IMR-90 (cell line): ENCODE measurements around the gene PTPN13. TPM values are rescaled to one million over a fixed set of nuclear protein-coding genes. Genes with fewer than 3 reads are reported as not detected.

Experiments used
- ATAC-seq: fragments of 200-7000 bp; cut with Tn5 transposase; 2 replicates; pipeline ENCODE4 v1.9.1; 2020; ENCODE audit warnings: low read depth, mild to moderate bottlenecking, moderate library complexity
- BruUV-seq: library from RNA; stranded (reverse); fragments of 400-500 nt; replicated peaks from 2 replicates; lab custom pipeline; 2021; lab: Mats Ljungman, UMichigan
- CTCF ChIA-PET: fragments of 300-600 bp; formaldehyde crosslinking; extraction: SDS; loops from one replicate; lab custom pipeline; 2021; ENCODE audit warnings: antibody characterized with exemption; lab: Yijun Ruan, JAX
- POLR2A ChIA-PET: fragments of 300-600 bp; sonication (Branson Sonifier 250); formaldehyde crosslinking; loops from one replicate; lab custom pipeline; 2022; ENCODE audit warnings: antibody characterized with exemption; ENCODE audit not compliant: unreplicated experiment; lab: Charles Lee
- DNase-seq: peaks from one replicate; pipeline ENCODE4 v3.0.0; 2013
- H2AFZ ChIP-seq: replicated peaks from 2 replicates; pipeline ENCODE3; 2013; ENCODE audit warnings: low read length, mild to moderate bottlenecking; ENCODE audit not compliant: poor library complexity
- H2AK5ac ChIP-seq: 2 replicates; pipeline ENCODE4 v1.6.1; 2013; ENCODE audit warnings: low read depth, low read length, inconsistent platforms
- H2AK9ac ChIP-seq: replicated peaks from 2 replicates; pipeline ENCODE3; 2013; ENCODE audit warnings: mild to moderate bottlenecking, low read depth, low read length, moderate library complexity; ENCODE audit not compliant: poor library complexity
- H2BK120ac ChIP-seq: 2 replicates; pipeline ENCODE4 v1.6.1; 2013; ENCODE audit warnings: low read depth, low read length, inconsistent platforms
- H2BK15ac ChIP-seq: 3 replicates; pipeline ENCODE4 v1.6.1; 2013; ENCODE audit warnings: low read depth, low read length, inconsistent platforms
- H2BK20ac ChIP-seq: 2 replicates; pipeline ENCODE4 v1.6.1; 2013; ENCODE audit warnings: low read depth, mild to moderate bottlenecking, inconsistent platforms, low read length, moderate library complexity
- H2BK5ac ChIP-seq: 2 replicates; pipeline ENCODE4 v1.6.1; 2013; ENCODE audit warnings: mild to moderate bottlenecking, low read depth, low read length, inconsistent platforms; ENCODE audit not compliant: poor library complexity, severe bottlenecking
- H3K14ac ChIP-seq: replicated peaks from 2 replicates; pipeline ENCODE4 v1.6.1; 2013; ENCODE audit warnings: low read depth, low read length, inconsistent platforms
- H3K18ac ChIP-seq: 2 replicates; pipeline ENCODE4 v1.6.1; 2013; ENCODE audit warnings: low read depth, low read length, control low read depth
- H3K23ac ChIP-seq: 2 replicates; pipeline ENCODE4 v1.6.1; 2013; ENCODE audit warnings: low read depth, low read length, inconsistent platforms
- H3K27ac ChIP-seq: 2 replicates; pipeline ENCODE4 v1.5.1; 2013; ENCODE audit warnings: mild to moderate bottlenecking, control low read depth, low read length; ENCODE audit not compliant: insufficient read depth
- H3K27me3 ChIP-seq: 2 replicates; pipeline ENCODE4 v1.6.1; 2013; ENCODE audit warnings: low read length; ENCODE audit not compliant: control insufficient read depth, insufficient read depth
- H3K36me3 ChIP-seq: 2 replicates; pipeline ENCODE4 v1.6.1; 2013; ENCODE audit warnings: low read length, mixed read lengths; ENCODE audit not compliant: control insufficient read depth, insufficient read depth
- H3K4ac ChIP-seq: 2 replicates; pipeline ENCODE4 v1.6.1; 2013; ENCODE audit warnings: low read depth, low read length, inconsistent platforms
- H3K4me1 ChIP-seq: 2 replicates; pipeline ENCODE4 v1.6.1; 2013; ENCODE audit warnings: low read length, mixed read lengths; ENCODE audit not compliant: control insufficient read depth, insufficient read depth
- H3K4me2 ChIP-seq: 2 replicates; pipeline ENCODE4 v1.6.1; 2013; ENCODE audit warnings: low read depth, mild to moderate bottlenecking, control low read depth, low read length, moderate library complexity
- H3K4me3 ChIP-seq: 2 replicates; pipeline ENCODE4 v1.5.1; 2013; ENCODE audit warnings: low read depth, mild to moderate bottlenecking, control low read depth, low read length, moderate library complexity; ENCODE audit not compliant: insufficient read depth
- H3K56ac ChIP-seq: 2 replicates; pipeline ENCODE4 v1.6.1; 2013; ENCODE audit warnings: low read length, inconsistent platforms; ENCODE audit not compliant: insufficient read depth; ENCODE audit errors: extremely low read depth
- H3K79me1 ChIP-seq, 2 experiments: 2 replicates each; pipeline ENCODE4 v1.6.1; 2013; ENCODE audit warnings: low read length in 2 of 2, inconsistent platforms in 1 of 2, low read depth in 1 of 2
- H3K9ac ChIP-seq: 2 replicates; pipeline ENCODE4 v1.6.1; 2013; ENCODE audit warnings: low read depth, low read length, control low read depth
- H3K9me1 ChIP-seq: 2 replicates; pipeline ENCODE4 v1.6.1; 2013; ENCODE audit warnings: low read length, inconsistent platforms; ENCODE audit not compliant: insufficient read depth
- H3K9me3 ChIP-seq: 2 replicates; pipeline ENCODE4 v1.6.1; 2013; ENCODE audit warnings: low read length; ENCODE audit not compliant: control insufficient read depth, insufficient read depth
- H4K20me1 ChIP-seq: 2 replicates; pipeline ENCODE4 v1.6.1; 2013; ENCODE audit warnings: low read length, inconsistent platforms; ENCODE audit not compliant: insufficient read depth
- H4K5ac ChIP-seq: 2 replicates; pipeline ENCODE4 v1.6.1; 2013; ENCODE audit warnings: mild to moderate bottlenecking, low read depth, low read length, control low read depth
- H4K8ac ChIP-seq, 2 experiments: 2 replicates each; pipeline ENCODE4 v1.6.1; 2013; ENCODE audit warnings: low read depth in 2 of 2, low read length in 2 of 2, control low read depth in 1 of 2, inconsistent platforms in 1 of 2
- H4K91ac ChIP-seq: 2 replicates; pipeline ENCODE4 v1.6.1; 2013; ENCODE audit warnings: low read depth, low read length, inconsistent platforms; ENCODE audit not compliant: insufficient read depth
- BHLHE40 ChIP-seq: fragments of 150-350 bp; IDR thresholded peaks from 2 replicates; pipeline ENCODE4 v1.6.1; 2016; ENCODE audit warnings: mild to moderate bottlenecking, low read depth, low read length
- CEBPB ChIP-seq: IDR thresholded peaks from 2 replicates; pipeline ENCODE4 v1.6.1; 2012; ENCODE audit warnings: low read depth, low read length, improper control_type of control experiment
- CHD1 ChIP-seq: IDR thresholded peaks from 2 replicates; pipeline ENCODE4 v1.6.1; 2012; ENCODE audit warnings: low read depth, low read length, improper control_type of control experiment
- FOS ChIP-seq: fragments of 150-350 bp; IDR thresholded peaks from 2 replicates; pipeline ENCODE4 v1.6.1; 2016; ENCODE audit warnings: low read depth, low read length
- MAFK ChIP-seq: IDR thresholded peaks from 2 replicates; pipeline ENCODE4 v1.6.1; 2012; ENCODE audit warnings: low read depth, low read length, improper control_type of control experiment
- MAZ ChIP-seq: IDR thresholded peaks from 2 replicates; pipeline ENCODE4 v1.6.1; 2012; ENCODE audit warnings: low read depth, mild to moderate bottlenecking, low read length, improper control_type of control experiment, moderate library complexity, borderline replicate concordance
- MXI1 ChIP-seq: IDR thresholded peaks from 2 replicates; pipeline ENCODE4 v1.6.1; 2012; ENCODE audit warnings: low read depth, mild to moderate bottlenecking, low read length, moderate library complexity, borderline replicate concordance
- NFE2L2 ChIP-seq: fragments of 150-350 bp; IDR thresholded peaks from 2 replicates; pipeline ENCODE4 v1.6.1; 2016; ENCODE audit warnings: low read depth, mild to moderate bottlenecking, low read length
- POLR2A ChIP-seq: IDR thresholded peaks from 2 replicates; pipeline ENCODE4 v1.6.1; 2012; ENCODE audit warnings: mild to moderate bottlenecking, low read depth, low read length
- RAD21 ChIP-seq: IDR thresholded peaks from 2 replicates; pipeline ENCODE4 v1.6.1; 2012; ENCODE audit warnings: low read length, improper control_type of control experiment
- RCOR1 ChIP-seq: IDR thresholded peaks from 2 replicates; pipeline ENCODE4 v1.6.1; 2012; ENCODE audit warnings: mild to moderate bottlenecking, low read length, improper control_type of control experiment; ENCODE audit not compliant: insufficient replicate concordance
- RFX5 ChIP-seq: IDR thresholded peaks from 2 replicates; pipeline ENCODE4 v1.8.0; 2012; ENCODE audit warnings: low read depth, mild to moderate bottlenecking, low read length, moderate library complexity
- SMC3 ChIP-seq: fragments of 150-350 bp; IDR thresholded peaks from 2 replicates; pipeline ENCODE4 v1.6.1; 2016; ENCODE audit warnings: low read depth, mild to moderate bottlenecking, antibody characterized with exemption, low read length, moderate library complexity
- dilution Hi-C: fragments of 300-500 bp; cut with HindIII; formaldehyde crosslinking; loops from one replicate; pipeline ENCODE4 v1.14.3; 2018; ENCODE audit warnings: low sequenced_read_pairs; ENCODE audit not compliant: unreplicated experiment
- in situ Hi-C: fragments of 300-500 bp; cut with MboI; formaldehyde crosslinking; loops from 3 replicates; pipeline ENCODE4 v1.14.3; 2019; ENCODE audit warnings: low sequenced_read_pairs, inconsistent platforms, mixed read lengths
- intact Hi-C: fragments of 100-400 bp; cut with micrococcal nuclease; formaldehyde crosslinking; loops from 2 replicates; pipeline ENCODE4 v1.10.0; 2022
- polyA plus RNA-seq, 3 experiments: library from polyadenylated mRNA; depleted of rRNA; stranded (reverse); fragments of >200 nt; gene quantifications; 2 replicates each; pipeline ENCODE4 v1.2.3, GENCODE V29; 2012; ENCODE audit warnings: low replicate concordance in 1 of 3
- total RNA-seq: library from RNA; depleted of rRNA; stranded (reverse); fragments of >200 nt; gene quantifications from 2 replicates; pipeline ENCODE4 v1.2.3, GENCODE V29; 2012
- TF ChIP-seq, protein P1 (sequence below): fragments of 150-350 bp; IDR thresholded peaks from 2 replicates; pipeline ENCODE4 v1.6.1; 2017; ENCODE audit warnings: mild to moderate bottlenecking, antibody characterized with exemption, low read length, low read depth
- TF ChIP-seq, protein P2 (sequence below): conservative IDR thresholded peaks from 2 replicates; pipeline ENCODE4 v1.5.1; 2012; ENCODE audit warnings: mild to moderate bottlenecking, low read depth, low read length, improper control_type of control experiment
- TF ChIP-seq, protein P3 (sequence below): fragments of 150-350 bp; IDR thresholded peaks from 2 replicates; pipeline ENCODE4 v1.6.1; 2016; ENCODE audit warnings: low read depth, mild to moderate bottlenecking, low read length, moderate library complexity, borderline replicate concordance

The PTPN13 gene
- total and polyA plus RNA-seq, 2 of the 4 experiments (the other 2 are of a cell fraction): 7.7 to 29.0 TPM

DNA sequence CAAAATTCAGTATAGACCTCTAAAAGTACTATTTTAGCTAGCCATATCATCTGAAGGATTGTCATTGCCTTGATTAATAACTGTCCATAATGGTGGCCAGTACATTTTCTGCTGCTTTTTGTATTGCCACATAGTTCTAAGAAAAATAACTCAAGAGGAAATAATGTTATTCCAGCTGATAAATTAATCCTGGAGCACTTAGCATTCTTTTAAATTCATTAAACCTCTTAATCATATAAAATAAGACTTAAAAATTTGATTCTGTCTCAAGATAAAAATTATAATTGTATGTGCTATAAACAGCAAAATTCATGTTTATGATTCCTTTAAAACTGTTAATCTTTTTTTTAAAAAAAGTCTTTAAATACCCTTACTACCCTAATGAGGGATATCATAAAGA lies 12.7 kb downstream of the PTPN13 start:
- Histone ChIP-seq H2AFZ (no peak overlapping the region), H2AK5ac (no peak overlapping the region), H2BK5ac (no peak overlapping the region), H2BK15ac (no peak overlapping the region), H4K8ac (no peak overlapping the region), H4K5ac (no peak overlapping the region), H3K4me2 (no peak overlapping the region), H3K4me3 (no peak overlapping the region), H3K36me3 (no peaks in the 10 kb centered on the region), H3K4me1 (peaks cover 5% of the 10 kb centered on the region), H2BK120ac (no peak overlapping the region), H4K20me1 (peaks cover 5% of the 10 kb centered on the region; the same call in 1 of the 2 replicates), H3K27me3 (no peaks in the 10 kb centered on the region), H3K23ac (no peak overlapping the region), H2AK9ac (no peak overlapping the region), H3K4ac (no peak overlapping the region), H2BK20ac (no peak overlapping the region), H4K91ac (no peak overlapping the region), H3K9me3 (no peaks in the 10 kb centered on the region), H3K79me1 (peaks cover 10 to 32% of the 10 kb centered on the region in 2 experiments), H3K9ac (no peak overlapping the region), H3K27ac (no peak overlapping the region), H3K18ac (no peak overlapping the region), H3K14ac (no peak overlapping the region), H3K9me1 (peaks cover 3% of the 10 kb centered on the region; the same call in 1 of the 2 replicates), H3K56ac (no peak overlapping the region)
- intact Hi-C loops: no loop called here
- TF ChIP-seq FOS (no peak), SMC3 (no peak), RAD21 (no peak), RCOR1 (no peak), MAZ (no peak), CHD1 (no peak), POLR2A (no peak), BHLHE40 (no peak), MXI1 (no peak), NFE2L2 (no peak), RFX5 (no peak), CEBPB (no peak), MAFK (no peak)
- TF ChIP-seq, protein P1, sequence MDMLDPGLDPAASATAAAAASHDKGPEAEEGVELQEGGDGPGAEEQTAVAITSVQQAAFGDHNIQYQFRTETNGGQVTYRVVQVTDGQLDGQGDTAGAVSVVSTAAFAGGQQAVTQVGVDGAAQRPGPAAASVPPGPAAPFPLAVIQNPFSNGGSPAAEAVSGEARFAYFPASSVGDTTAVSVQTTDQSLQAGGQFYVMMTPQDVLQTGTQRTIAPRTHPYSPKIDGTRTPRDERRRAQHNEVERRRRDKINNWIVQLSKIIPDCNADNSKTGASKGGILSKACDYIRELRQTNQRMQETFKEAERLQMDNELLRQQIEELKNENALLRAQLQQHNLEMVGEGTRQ: no peak
- TF ChIP-seq, protein P2, sequence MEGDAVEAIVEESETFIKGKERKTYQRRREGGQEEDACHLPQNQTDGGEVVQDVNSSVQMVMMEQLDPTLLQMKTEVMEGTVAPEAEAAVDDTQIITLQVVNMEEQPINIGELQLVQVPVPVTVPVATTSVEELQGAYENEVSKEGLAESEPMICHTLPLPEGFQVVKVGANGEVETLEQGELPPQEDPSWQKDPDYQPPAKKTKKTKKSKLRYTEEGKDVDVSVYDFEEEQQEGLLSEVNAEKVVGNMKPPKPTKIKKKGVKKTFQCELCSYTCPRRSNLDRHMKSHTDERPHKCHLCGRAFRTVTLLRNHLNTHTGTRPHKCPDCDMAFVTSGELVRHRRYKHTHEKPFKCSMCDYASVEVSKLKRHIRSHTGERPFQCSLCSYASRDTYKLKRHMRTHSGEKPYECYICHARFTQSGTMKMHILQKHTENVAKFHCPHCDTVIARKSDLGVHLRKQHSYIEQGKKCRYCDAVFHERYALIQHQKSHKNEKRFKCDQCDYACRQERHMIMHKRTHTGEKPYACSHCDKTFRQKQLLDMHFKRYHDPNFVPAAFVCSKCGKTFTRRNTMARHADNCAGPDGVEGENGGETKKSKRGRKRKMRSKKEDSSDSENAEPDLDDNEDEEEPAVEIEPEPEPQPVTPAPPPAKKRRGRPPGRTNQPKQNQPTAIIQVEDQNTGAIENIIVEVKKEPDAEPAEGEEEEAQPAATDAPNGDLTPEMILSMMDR: no peak
- TF ChIP-seq, protein P3, sequence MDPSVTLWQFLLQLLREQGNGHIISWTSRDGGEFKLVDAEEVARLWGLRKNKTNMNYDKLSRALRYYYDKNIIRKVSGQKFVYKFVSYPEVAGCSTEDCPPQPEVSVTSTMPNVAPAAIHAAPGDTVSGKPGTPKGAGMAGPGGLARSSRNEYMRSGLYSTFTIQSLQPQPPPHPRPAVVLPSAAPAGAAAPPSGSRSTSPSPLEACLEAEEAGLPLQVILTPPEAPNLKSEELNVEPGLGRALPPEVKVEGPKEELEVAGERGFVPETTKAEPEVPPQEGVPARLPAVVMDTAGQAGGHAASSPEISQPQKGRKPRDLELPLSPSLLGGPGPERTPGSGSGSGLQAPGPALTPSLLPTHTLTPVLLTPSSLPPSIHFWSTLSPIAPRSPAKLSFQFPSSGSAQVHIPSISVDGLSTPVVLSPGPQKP: no peak
- dilution Hi-C loops: no loop called here
- ChIA-PET CTCF (no interaction called here), POLR2A (no interaction called here)
- ATAC-seq (no peak), DNase-seq (no peak)
- BruUV-seq: no TSS peak
- in situ Hi-C loops: no loop called here
